Endothelial cell of umbilical vein (primary cell): ENCODE results near the gene NSUN6. TPM values are rescaled to one million over a fixed set of nuclear protein-coding genes. Genes with fewer than 3 reads are reported as not detected.
"Not testable (repeated sequence)": the region's sequence is repeated elsewhere in the genome, so short reads cannot be mapped to it uniquely, and the experiment has no call there.

Experiments used
- BruUV-seq: library from RNA; stranded (reverse); fragments of 400-500 nt; replicated peaks from 2 replicates; lab custom pipeline; 2021; lab: Mats Ljungman, UMichigan
- CTCF ChIA-PET: fragments of 300-600, 350-600 bp; sonication (Branson Sonifier 250); formaldehyde crosslinking; loops from one replicate; lab custom pipeline; 2021; ENCODE audit warnings: antibody characterized with exemption, inconsistent platforms; lab: Charles Lee
- POLR2A ChIA-PET: fragments of 300-600, 350-600 bp; sonication (Branson Sonifier 250); formaldehyde crosslinking; loops from one replicate; lab custom pipeline; 2021; ENCODE audit warnings: antibody characterized with exemption, inconsistent platforms; lab: Charles Lee
- DNase-seq: peaks from one replicate; pipeline ENCODE4 v3.0.0-alpha.2; 2011; ENCODE audit warnings: low read depth, low spot score
- FAIRE-seq: peaks from 2 replicates; lab custom pipeline; 2011; peaks lifted over from hg19 to GRCh38; lab: Jason Lieb, UNC
- H2AFZ ChIP-seq: 2 replicates; pipeline ENCODE4 v1.6.0; 2012; ENCODE audit warnings: low read depth, low read length, control low read depth, inconsistent platforms
- H3K27ac ChIP-seq: 2 replicates; pipeline ENCODE4 v1.5.1; 2011; ENCODE audit warnings: low read depth, mild to moderate bottlenecking, control low read depth, low read length, moderate library complexity; ENCODE audit not compliant: insufficient read depth
- H3K27me3 ChIP-seq, 2 experiments: 2 replicates each; pipeline versions ENCODE4 v1.6.0 to v1.6.1; 2011; ENCODE audit warnings: low read length in 2 of 2, mixed read lengths in 1 of 2; ENCODE audit not compliant: control insufficient read depth in 2 of 2, insufficient read depth in 2 of 2
- H3K36me3 ChIP-seq, 2 experiments: 2 replicates in 1 of 2; 3 replicates in 1 of 2; pipeline ENCODE4 v1.5.1; 2011; ENCODE audit warnings: low read length in 2 of 2, mild to moderate bottlenecking in 1 of 2, moderate library complexity in 1 of 2; ENCODE audit not compliant: control insufficient read depth in 2 of 2, insufficient read depth in 2 of 2; ENCODE audit errors: extremely low read depth in 1 of 2
- H3K4me1 ChIP-seq: 3 replicates; pipeline ENCODE4 v1.5.1; 2011; ENCODE audit warnings: mild to moderate bottlenecking, low read length; ENCODE audit not compliant: control insufficient read depth, insufficient read depth; ENCODE audit errors: extremely low read depth
- H3K4me2 ChIP-seq: 2 replicates; pipeline ENCODE4 v1.6.1; 2011; ENCODE audit warnings: low read length, control low read depth, mixed read lengths; ENCODE audit not compliant: insufficient read depth
- H3K4me3 ChIP-seq, 3 experiments: fragments of 200-600 bp in 1 of 3; sonication (generic), shearing (Covaris generic) in 1 of 3; replicated peaks in 1 of 3; 2 replicates each; pipeline ENCODE4 v1.5.1; 2011 to 2016; ENCODE audit warnings: control low read depth in 3 of 3, low read length in 3 of 3, mild to moderate bottlenecking in 2 of 3, inconsistent platforms in 1 of 3, low read depth in 1 of 3, moderate library complexity in 1 of 3; ENCODE audit not compliant: insufficient read depth in 1 of 3
- H3K79me2 ChIP-seq: 2 replicates; pipeline ENCODE4 v1.6.0; 2012; ENCODE audit warnings: low read length, inconsistent platforms; ENCODE audit not compliant: control insufficient read depth, insufficient read depth
- H3K9ac ChIP-seq: replicated peaks from 2 replicates; pipeline ENCODE3; 2011; ENCODE audit warnings: low read length, control low read depth; ENCODE audit not compliant: insufficient read depth; ENCODE audit errors: extremely low read depth
- H3K9me1 ChIP-seq: replicated peaks from 3 replicates; pipeline ENCODE4 v1.6.0; 2011; ENCODE audit warnings: mild to moderate bottlenecking, low read length; ENCODE audit not compliant: control insufficient read depth, insufficient read depth; ENCODE audit errors: extremely low read depth
- H3K9me3 ChIP-seq: replicated peaks from 2 replicates; pipeline ENCODE4 v1.5.1; 2012; ENCODE audit warnings: low read length, inconsistent platforms; ENCODE audit not compliant: control insufficient read depth, insufficient read depth
- H4K20me1 ChIP-seq: replicated peaks from 2 replicates; pipeline ENCODE3; 2011; ENCODE audit warnings: mild to moderate bottlenecking, low read length; ENCODE audit not compliant: control insufficient read depth, insufficient read depth; ENCODE audit errors: extremely low read depth
- EZH2 ChIP-seq: IDR thresholded peaks from 2 replicates; pipeline ENCODE4 v1.6.1; 2012; ENCODE audit warnings: borderline replicate concordance, low read depth, mild to moderate bottlenecking, moderate library complexity, low read length, inconsistent platforms; ENCODE audit not compliant: severe bottlenecking
- MAX ChIP-seq: IDR thresholded peaks from 2 replicates; pipeline ENCODE4 v1.6.1; 2011; ENCODE audit not compliant: insufficient read depth, insufficient read length
- MYC ChIP-seq: IDR thresholded peaks from one replicate; pipeline ENCODE4 v1.6.1; 2011; ENCODE audit warnings: mild to moderate bottlenecking, low read depth, low read length
- dilution Hi-C: fragments of 300-500 bp; cut with MboI; formaldehyde crosslinking; loops from one replicate; pipeline ENCODE4 v1.15.0; 2019; ENCODE audit warnings: low sequenced_read_pairs; ENCODE audit not compliant: extremely low pct_ligation_motif_present
- intact Hi-C: fragments of 100-400 bp; cut with micrococcal nuclease; formaldehyde crosslinking; loops from one replicate; pipeline ENCODE4 v1.10.0; 2022
- polyA plus RNA-seq, 4 experiments: library from polyadenylated mRNA; depleted of rRNA in 3 of 4; stranded (reverse) in 3 of 4; unstranded in 1 of 4; fragments of >200 nt; gene quantifications; 2 replicates each; pipeline versions ENCODE4 v1.2.1 to v1.2.3, GENCODE V29; 2011 to 2012; ENCODE audit warnings: missing spikeins in 1 of 4
- total RNA-seq: library from RNA; stranded (reverse); gene quantifications from 2 replicates; pipeline ENCODE4 v1.2.3, GENCODE V29; 2021

The NSUN6 gene
- total and polyA plus RNA-seq, 2 donors (not counting 3 experiments of a cell fraction or from before 2014, with no cell fraction given) = 3.3 to 5.2 TPM

DNA sequence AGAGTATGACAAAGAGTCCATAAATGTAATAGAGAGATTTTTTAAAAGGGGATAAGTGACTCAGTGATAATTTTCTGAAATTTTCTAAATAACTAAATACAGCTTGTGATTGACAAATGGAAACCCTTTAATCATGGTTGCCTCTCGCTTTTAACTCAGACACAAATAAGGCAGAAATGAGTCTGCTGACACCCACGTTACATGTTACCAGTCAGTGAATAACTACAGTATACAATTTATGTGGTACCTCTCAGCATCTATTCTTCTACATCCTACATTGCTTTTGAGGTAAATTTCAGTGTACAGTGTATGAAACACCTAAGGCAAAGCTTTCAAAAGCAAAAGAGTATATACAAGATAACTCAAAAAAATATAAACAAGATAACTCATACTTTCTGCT is 4.2 kb downstream of the NSUN6 start:
- Histone ChIP-seq H3K36me3 (no peaks in the 10 kb centered on the region), H2AFZ (no peak overlapping the region), H4K20me1 (no peaks in the 10 kb centered on the region), H3K4me1 (peaks cover 21% of the 10 kb centered on the region), H3K9me3 (no peaks in the 10 kb centered on the region), H3K9me1 (no peaks in the 10 kb centered on the region), H3K27ac (no peak overlapping the region), H3K4me3 (no peak overlapping the region), H3K9ac (no peak overlapping the region), H3K79me2 (peaks cover 11% of the 10 kb centered on the region), H3K27me3 (no peaks in the 10 kb centered on the region), H3K4me2 (no peak overlapping the region)
- no TSS peak for BruUV-seq
- DNase-seq = no peak
- ChIA-PET CTCF (interaction anchor here (2.1 kb wide), 1 partner anchor 11 kb away, joined by 9 read pairs; the partner anchor contains the start of gene ARL5B), POLR2A (no interaction called here)
- dilution Hi-C loops (no loop called here), intact Hi-C loops (no loop called here)
- FAIRE-seq = no peak
- TF ChIP-seq MAX (no peak), MYC (no peak), EZH2 (no peak)

DNA sequence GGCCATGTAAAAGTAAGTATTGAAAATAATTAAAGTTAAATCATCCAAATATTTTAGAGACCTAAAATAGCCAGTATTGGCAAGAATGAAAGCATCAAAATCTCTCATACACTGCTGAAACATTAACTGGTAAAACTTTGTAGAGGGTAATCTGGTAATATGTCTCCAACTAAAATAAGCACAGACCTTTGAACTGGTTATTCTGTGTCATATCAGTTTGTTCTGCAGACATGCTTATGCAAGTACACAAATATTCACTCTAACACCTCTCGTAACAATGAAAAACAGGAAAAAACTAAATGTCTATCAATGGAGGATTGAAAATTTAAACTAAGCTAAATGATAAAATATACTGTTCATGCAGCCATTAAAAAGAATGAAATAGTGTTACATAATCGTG is 11.7 kb downstream of the NSUN6 start:
- H3K9me1 ChIP-seq, H3K27ac ChIP-seq, H3K36me3 ChIP-seq, H3K4me1 ChIP-seq, DNase-seq, H3K79me2 ChIP-seq, intact Hi-C loops, H3K27me3 ChIP-seq, BruUV-seq, H3K4me3 ChIP-seq, H3K9me3 ChIP-seq, dilution Hi-C loops, H2AFZ ChIP-seq, H4K20me1 ChIP-seq, FAIRE-seq, H3K4me2 ChIP-seq, H3K9ac ChIP-seq, POLR2A ChIA-PET: not testable (repeated sequence)
- CTCF ChIA-PET = interaction anchor here (0.9 kb wide), 1 partner anchor 16 kb away, joined by 4 read pairs; no protein-coding TSS in a partner anchor

DNA sequence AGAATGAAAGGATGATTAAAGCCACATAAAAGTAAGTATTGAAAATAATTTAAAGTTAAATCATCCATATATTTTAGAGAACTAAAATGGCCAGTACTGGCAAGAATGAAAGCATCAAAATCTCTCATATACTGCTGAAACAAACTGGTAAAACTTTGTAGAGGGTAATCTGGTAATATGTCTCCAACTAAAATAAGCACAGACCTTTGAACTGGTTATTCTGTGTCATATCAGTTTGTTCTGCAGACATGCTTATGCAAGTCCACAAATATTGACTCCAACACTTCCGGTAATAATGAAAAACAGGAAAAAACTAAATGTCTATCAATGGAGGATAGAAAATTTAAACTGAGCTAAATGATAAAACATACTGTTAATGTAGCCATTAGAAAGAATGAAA is 14.0 kb downstream of the NSUN6 start:
- H2AFZ ChIP-seq, H3K4me3 ChIP-seq, dilution Hi-C loops, H3K9me1 ChIP-seq, H3K9me3 ChIP-seq, POLR2A ChIA-PET, BruUV-seq, H4K20me1 ChIP-seq, H3K4me1 ChIP-seq, DNase-seq, H3K9ac ChIP-seq, H3K27me3 ChIP-seq, H3K79me2 ChIP-seq, intact Hi-C loops, FAIRE-seq, H3K36me3 ChIP-seq, H3K27ac ChIP-seq, H3K4me2 ChIP-seq: not testable (repeated sequence)
- CTCF ChIA-PET = interaction anchor here (1.7 kb wide), 1 partner anchor 12 kb away, joined by 3 read pairs; no protein-coding TSS in a partner anchor
